H1 (cell line): Measurements from ENCODE around the gene MYO16. TPM values are rescaled to one million over a fixed set of nuclear protein-coding genes. Genes with fewer than 3 reads are reported as not detected.

ENCODE experiments used
- CTCF ChIA-PET: fragments of 300-600 bp; sonication (Branson Sonifier 250); formaldehyde crosslinking; loops from one replicate; lab custom pipeline; 2021; ENCODE audit not compliant: partially characterized antibody; lab: Charles Lee
- POLR2A ChIA-PET: fragments of 300-600 bp; sonication (Branson Sonifier 250); formaldehyde crosslinking; loops from one replicate; lab custom pipeline; 2021; ENCODE audit warnings: inconsistent platforms; ENCODE audit not compliant: partially characterized antibody; lab: Charles Lee
- DNase-seq, 2 experiments: peaks; one replicate each; pipeline versions ENCODE4 v3.0.0 to v3.0.0-alpha.2; 2010 to 2022; ENCODE audit warnings: low spot score in 2 of 2, low read depth in 1 of 2, mixed read lengths in 1 of 2
- FAIRE-seq: peaks from 2 replicates; lab custom pipeline; 2011; peaks lifted over from hg19 to GRCh38; lab: Jason Lieb, UNC
- H2AFZ ChIP-seq: 2 replicates; pipeline ENCODE4 v1.8.1; 2012; ENCODE audit warnings: low read length, inconsistent platforms
- H2AK5ac ChIP-seq: 2 replicates; pipeline ENCODE4 v1.6.1; 2013; ENCODE audit warnings: low read depth, low read length
- H2BK120ac ChIP-seq: replicated peaks from 2 replicates; pipeline ENCODE3; 2013; ENCODE audit warnings: low read depth, low read length, inconsistent platforms
- H2BK12ac ChIP-seq: 2 replicates; pipeline ENCODE4 v1.6.1; 2013; ENCODE audit warnings: low read depth, low read length
- H2BK15ac ChIP-seq: 2 replicates; pipeline ENCODE4 v1.6.1; 2013; ENCODE audit warnings: low read length
- H2BK20ac ChIP-seq: 2 replicates; pipeline ENCODE4 v1.6.1; 2013; ENCODE audit warnings: low read length
- H2BK5ac ChIP-seq: 2 replicates; pipeline ENCODE4 v1.6.1; 2013; ENCODE audit warnings: low read depth, low read length
- H3K14ac ChIP-seq: 2 replicates; pipeline ENCODE4 v1.6.1; 2013; ENCODE audit warnings: inconsistent platforms; ENCODE audit not compliant: insufficient read length
- H3K18ac ChIP-seq: 2 replicates; pipeline ENCODE4 v1.6.1; 2013; ENCODE audit warnings: low read length; ENCODE audit errors: extremely low read depth
- H3K23ac ChIP-seq: 2 replicates; pipeline ENCODE4 v1.6.1; 2013; ENCODE audit warnings: inconsistent platforms; ENCODE audit not compliant: insufficient read length
- H3K23me2 ChIP-seq: 2 replicates; pipeline ENCODE4 v1.6.1; 2013; ENCODE audit warnings: low read depth, low read length
- H3K27ac ChIP-seq: 2 replicates; pipeline ENCODE4 v1.6.1; 2011; ENCODE audit warnings: low read depth, low read length, inconsistent platforms
- H3K27me3 ChIP-seq, 4 experiments: replicated peaks in 1 of 4; 1 replicate in 1 of 4; 2 replicates in 3 of 4; pipeline versions ENCODE4 v1.6.1 to v1.8.1; 2011 to 2013; ENCODE audit warnings: low read length in 3 of 4, mild to moderate bottlenecking in 3 of 4, inconsistent platforms in 2 of 4, mixed read lengths in 2 of 4, moderate library complexity in 1 of 4; ENCODE audit not compliant: control insufficient read depth in 3 of 4, insufficient read depth in 3 of 4; ENCODE audit errors: extremely low read depth in 1 of 4
- H3K36me3 ChIP-seq, 4 experiments: 2 replicates each; pipeline versions ENCODE4 v1.6.1 to v1.8.1; 2011 to 2013; ENCODE audit warnings: mild to moderate bottlenecking in 4 of 4, low read length in 3 of 4, moderate library complexity in 2 of 4, control low read depth in 1 of 4, inconsistent platforms in 1 of 4; ENCODE audit not compliant: insufficient read depth in 4 of 4, control insufficient read depth in 2 of 4
- H3K4ac ChIP-seq: replicated peaks from 2 replicates; pipeline ENCODE3; 2013; ENCODE audit warnings: low read length, low read depth, mixed read lengths, inconsistent platforms; ENCODE audit not compliant: insufficient read length
- H3K4me1 ChIP-seq, 4 experiments: replicated peaks in 1 of 4; 1 replicate in 1 of 4; 2 replicates in 3 of 4; pipeline versions ENCODE4 v1.6.1 to v1.8.1; 2011 to 2013; ENCODE audit warnings: low read length in 3 of 4, inconsistent platforms in 2 of 4, mixed read lengths in 1 of 4; ENCODE audit not compliant: insufficient read depth in 4 of 4, control insufficient read depth in 3 of 4
- H3K4me2 ChIP-seq, 2 experiments: 2 replicates each; pipeline versions ENCODE4 v1.6.1 to v1.8.1; 2011 to 2013; ENCODE audit warnings: low read depth in 2 of 2, low read length in 2 of 2, control low read depth in 1 of 2, inconsistent platforms in 1 of 2, mild to moderate bottlenecking in 1 of 2; ENCODE audit not compliant: insufficient read depth in 1 of 2
- H3K4me3 ChIP-seq, 4 experiments: fragments of 200-600, 300-600 bp in 1 of 4; sonication (generic), shearing (Covaris generic), sonication (Bioruptor Twin) in 1 of 4; 2 replicates each; pipeline versions ENCODE4 v1.5.1 to v1.8.1; 2011 to 2016; ENCODE audit warnings: low read length in 4 of 4, low read depth in 3 of 4, control low read depth in 2 of 4, inconsistent platforms in 2 of 4, mild to moderate bottlenecking in 2 of 4, mixed read lengths in 1 of 4, moderate library complexity in 1 of 4; ENCODE audit not compliant: insufficient read depth in 2 of 4; ENCODE audit errors: extremely low read depth in 1 of 4
- H3K56ac ChIP-seq: replicated peaks from 2 replicates; pipeline ENCODE3; 2013; ENCODE audit warnings: low read depth, mild to moderate bottlenecking, mixed read lengths, low read length, inconsistent platforms; ENCODE audit not compliant: insufficient read length
- H3K79me1 ChIP-seq: 2 replicates; pipeline ENCODE4 v1.6.1; 2013; ENCODE audit warnings: low read depth, low read length, control low read depth
- H3K79me2 ChIP-seq, 2 experiments: 2 replicates each; pipeline versions ENCODE4 v1.6.1 to v1.8.1; 2012 to 2013; ENCODE audit warnings: low read length in 2 of 2, mild to moderate bottlenecking in 2 of 2, inconsistent platforms in 1 of 2; ENCODE audit not compliant: insufficient read depth in 2 of 2, control insufficient read depth in 1 of 2
- H3K9ac ChIP-seq, 4 experiments: replicated peaks in 1 of 4; 1 replicate in 1 of 4; 2 replicates in 3 of 4; pipeline versions ENCODE4 v1.6.1 to v1.8.1; 2011 to 2013; ENCODE audit warnings: low read depth in 3 of 4, low read length in 3 of 4, control low read depth in 2 of 4, mild to moderate bottlenecking in 2 of 4, moderate library complexity in 2 of 4, inconsistent platforms in 1 of 4; ENCODE audit errors: extremely low read depth in 1 of 4
- H3K9me3 ChIP-seq, 2 experiments: 2 replicates each; pipeline versions ENCODE4 v1.6.1 to v1.8.1; 2012 to 2013; ENCODE audit warnings: mild to moderate bottlenecking in 2 of 2, moderate library complexity in 2 of 2, control low read depth in 1 of 2, inconsistent platforms in 1 of 2, low read depth in 1 of 2, low read length in 1 of 2, mixed read lengths in 1 of 2; ENCODE audit not compliant: insufficient read depth in 2 of 2
- H4K20me1 ChIP-seq, 2 experiments: replicated peaks in 1 of 2; 2 replicates each; pipeline versions ENCODE3 to v1.8.1; 2011 to 2013; ENCODE audit warnings: inconsistent platforms in 2 of 2, low read length in 2 of 2, mild to moderate bottlenecking in 1 of 2; ENCODE audit not compliant: insufficient read depth in 2 of 2, control insufficient read depth in 1 of 2
- H4K5ac ChIP-seq: 2 replicates; pipeline ENCODE4 v1.6.1; 2013; ENCODE audit warnings: low read length, low read depth, mixed read lengths, inconsistent platforms; ENCODE audit not compliant: insufficient read length
- H4K8ac ChIP-seq: 2 replicates; pipeline ENCODE4 v1.8.0; 2013; ENCODE audit warnings: mild to moderate bottlenecking, moderate library complexity, low read length, inconsistent platforms; ENCODE audit not compliant: insufficient read depth; ENCODE audit errors: extremely low read depth
- H4K91ac ChIP-seq: replicated peaks from 2 replicates; pipeline ENCODE3; 2013; ENCODE audit warnings: low read length, mixed read lengths, inconsistent platforms; ENCODE audit not compliant: insufficient read length
- MAX ChIP-seq: IDR thresholded peaks from 2 replicates; pipeline ENCODE4 v1.6.1; 2012; ENCODE audit warnings: inconsistent platforms
- POLR2A ChIP-seq, 2 experiments: IDR thresholded peaks; 1 replicate in 1 of 2; 2 replicates in 1 of 2; pipeline ENCODE4 v1.6.1; 2011; ENCODE audit warnings: low read depth in 2 of 2, low read length in 2 of 2, mild to moderate bottlenecking in 2 of 2; ENCODE audit errors: control extremely low read depth in 1 of 2
- RBBP5 ChIP-seq: IDR thresholded peaks from 2 replicates; pipeline ENCODE4 v1.7.1; 2012; ENCODE audit warnings: low read depth, mild to moderate bottlenecking, inconsistent platforms, low read length, moderate library complexity, borderline replicate concordance
- SRF ChIP-seq: IDR thresholded peaks from 2 replicates; pipeline ENCODE4 v1.6.1; 2011; ENCODE audit warnings: mild to moderate bottlenecking, low read depth, low read length, moderate library complexity
- WGBS, 2 experiments: shearing (Covaris generic) in 1 of 2; methylation state at CpG; one replicate each; pipeline versions ENCODE4 v1.1.6 to v1.1.7; 2013 to 2015; ENCODE audit warnings: low lambda C conversion rate in 2 of 2, mixed read lengths in 2 of 2, inconsistent platforms in 1 of 2, low coverage in 1 of 2, missing lambda C conversion rate in 1 of 2; ENCODE audit not compliant: insufficient replicate concordance in 2 of 2, insufficient coverage in 1 of 2, insufficient read length in 1 of 2; ENCODE audit errors: extremely low coverage in 1 of 2, missing lambda C conversion rate in 1 of 2; 5-methylcytosine and 5-hydroxymethylcytosine counted together
- polyA plus RNA-seq, 7 experiments: library from polyadenylated mRNA; depleted of rRNA in 3 of 7; stranded (reverse) in 5 of 7; unstranded in 2 of 7; fragments of >200 nt in 5 of 7; fragments of 200-250 nt in 2 of 7; gene quantifications; 1 replicate in 5 of 7; 2 replicates in 1 of 7; 4 replicates in 1 of 7; pipeline versions ENCODE4 v1.2.1 to v1.2.3, GENCODE V29; 2011 to 2013; ENCODE audit warnings: missing spikeins in 2 of 7, mixed read lengths in 2 of 7
- total RNA-seq: library from RNA; stranded (reverse); fragmentation: NEBNext Ultra II Directional; extraction: Animal tissue kit (Norgen Biotek cat#: 25700); gene quantifications from 2 replicates; pipeline ENCODE4 v1.2.1, GENCODE V29; 2021

MYO16 gene
- total and polyA plus RNA-seq, 2 of the 8 experiments (the other 6 are each of a cell fraction or from before 2014, with no cell fraction given), result 0.02 to 0.22 TPM

GRCh38 chr13:108624108-108624507 lies 5.3 kb upstream of the MYO16 start:
- Histone ChIP-seq H3K9me3 (peaks cover 3 to 4% of the 10 kb centered on the region in 2 experiments; a peak in 2 of 4 replicates), H3K4me3 (no peak overlapping the region), H2BK5ac (no peak overlapping the region), H3K36me3 (0 out of 8 replicates have a peak, but pooled peaks cover 0 to 4% (median 0%) of the 10 kb centered on the region in 4 experiments), H4K5ac (no peak overlapping the region), H2BK20ac (no peak overlapping the region), H2AK5ac (no peak overlapping the region), H3K27me3 (peaks cover 0 to 2% (median 0%) of the 10 kb centered on the region in 4 experiments; a peak in 1 of 7 replicates), H4K20me1 (no peaks in the 10 kb centered on the region), H3K4ac (no peak overlapping the region), H4K8ac (no peak overlapping the region), H3K23me2 (no peaks in the 10 kb centered on the region), H3K4me1 (no peaks in the 10 kb centered on the region), H3K79me2 (no peaks in the 10 kb centered on the region), H3K14ac (no peak overlapping the region), H2BK120ac (no peak overlapping the region), H3K9ac (no peak overlapping the region), H3K56ac (no peak overlapping the region), H3K79me1 (no peaks in the 10 kb centered on the region), H4K91ac (no peak overlapping the region), H3K18ac (no peak overlapping the region), H3K4me2 (no peak overlapping the region), H3K27ac (no peak overlapping the region), H2BK15ac (no peak overlapping the region), H3K23ac (no peak overlapping the region), H2AFZ (no peak overlapping the region), H2BK12ac (no peak overlapping the region)
- CTCF ChIA-PET, result no interaction called here
- no peak for FAIRE-seq
- WGBS, 2 experiments, result 93% methylated on average over 3 of the region's 3 CpGs; no CpG with 5 or more reads in 1 of the 2 experiments
- no peak for DNase-seq
- POLR2A ChIA-PET, result no interaction called here
- TF ChIP-seq POLR2A (IDR thresholded peaks at IDR 0.05; ENCODE audit: control extremely low read depth in 1 of 2, low read depth in 2 of 2, low read length in 2 of 2) (no peak), MAX (no peak), SRF (no peak), RBBP5 (no peak)
